Mucosa of rectum (tissue), 2 donors: ENCODE measurements around the gene ATP6V1A.

Experiments used
- H3K27ac ChIP-seq, 2 donors: one replicate each; pipeline ENCODE4 v1.7.0; 2013; ENCODE audit warnings: inconsistent platforms in 2 of 2, low read depth in 2 of 2, low read length in 2 of 2
- H3K27me3 ChIP-seq, 2 donors: one replicate each; pipeline ENCODE4 v1.7.0; 2013; ENCODE audit warnings: low read length in 2 of 2; ENCODE audit not compliant: control insufficient read depth in 2 of 2, insufficient read depth in 2 of 2
- H3K36me3 ChIP-seq, 2 donors: one replicate each; pipeline ENCODE4 v1.7.0; 2013; ENCODE audit warnings: low read length in 2 of 2; ENCODE audit not compliant: control insufficient read depth in 2 of 2, insufficient read depth in 2 of 2
- H3K4me1 ChIP-seq, 2 donors: one replicate each; pipeline ENCODE4 v1.7.0; 2013; ENCODE audit warnings: low read length in 2 of 2, mild to moderate bottlenecking in 1 of 2; ENCODE audit not compliant: control insufficient read depth in 2 of 2, insufficient read depth in 2 of 2
- H3K4me3 ChIP-seq, 2 donors: one replicate each; pipeline ENCODE4 v1.7.0; 2013; ENCODE audit warnings: low read length in 2 of 2
- H3K9ac ChIP-seq, 2 donors: one replicate each; pipeline ENCODE4 v1.7.0; 2013; ENCODE audit warnings: low read length in 2 of 2, low read depth in 1 of 2, mild to moderate bottlenecking in 1 of 2
- H3K9me3 ChIP-seq, 2 donors: one replicate each; pipeline ENCODE4 v1.7.0; 2013; ENCODE audit warnings: low read length in 2 of 2; ENCODE audit not compliant: control insufficient read depth in 2 of 2
- donor health status: healthy.
- donor health status: Normal muscosa, but diverticular disease.

The ATP6V1A gene

GRCh38 chr3:113746548-113747282 lies at the start of gene ATP6V1A:
Gene ATP6V1A, plus strand, starts transcription at chr3:113747035. Its CDS starts 31,719 bp downstream, at chr3:113778754.
- H3K4me1 ChIP-seq: peaks cover 9 to 32% of the 10 kb centered on the region in 2 donors

GRCh38 chr3:113697500-113698090 lies 49.2 kb upstream of the ATP6V1A start:
- H3K4me1 ChIP-seq: peaks cover 13 to 27% of the 10 kb centered on the region in 2 donors

More at GRCh38 chr3:113746548-113747282, at the start of gene ATP6V1A:
- no peaks in the 10 kb centered on the region for H3K36me3 ChIP-seq
- no peaks in the 10 kb centered on the region for H3K9me3 ChIP-seq
- peak within 1 kb of the TSS; percentile 90 to 92 for H3K9ac ChIP-seq
- peak within 1 kb of the TSS; percentile 92 to 95 for H3K4me3 ChIP-seq
- H3K27ac ChIP-seq: peak within 1 kb of the TSS; percentile 99 to 100
- H3K27me3 ChIP-seq: no peaks in the 10 kb centered on the region

GRCh38 chr3:113698213-113698742 lies 48.6 kb upstream of the ATP6V1A start:
- peak overlapping the region in 1 of 2 donors; percentile 81 for H3K4me3 ChIP-seq
- H3K27me3 ChIP-seq: no peaks in the 10 kb centered on the region
- H3K36me3 ChIP-seq: no peaks in the 10 kb centered on the region
- H3K4me1 ChIP-seq: peaks cover 13 to 27% of the 10 kb centered on the region in 2 donors
- H3K9ac ChIP-seq: peak overlapping the region in 1 of 2 donors; percentile 94
- H3K27ac ChIP-seq: peak overlapping the region in 1 of 2 donors; percentile 16
- H3K9me3 ChIP-seq: no peaks in the 10 kb centered on the region

More at GRCh38 chr3:113697500-113698090, 49.2 kb upstream of the ATP6V1A start:
- Histone ChIP-seq H3K9me3 (no peaks in the 10 kb centered on the region), H3K9ac (peak overlapping the region; percentile 70 to 94), H3K4me3 (peak overlapping the region; percentile 81 to 94), H3K36me3 (no peaks in the 10 kb centered on the region), H3K27ac (peak overlapping the region; percentile 81 to 88), H3K27me3 (no peaks in the 10 kb centered on the region)

- peaks cover 13 to 27% of the 10 kb centered on the region in 2 donors for H3K4me1 ChIP-seq
- no peaks in the 10 kb centered on the region for H3K36me3 ChIP-seq
- H3K27me3 ChIP-seq: no peaks in the 10 kb centered on the region
- no peak overlapping the region for H3K9ac ChIP-seq
- peak overlapping the region in 1 of 2 donors; percentile 16 for H3K27ac ChIP-seq
- H3K4me3 ChIP-seq: peak overlapping the region; percentile 28 to 81
- no peaks in the 10 kb centered on the region for H3K9me3 ChIP-seq
Measured at GRCh38 chr3:113698956-113699355, 47.9 kb upstream of the ATP6V1A start.

GRCh38 chr3:113707835-113708234 lies 39.0 kb upstream of the ATP6V1A start:
- Histone ChIP-seq H3K9ac (no peak overlapping the region), H3K36me3 (no peaks in the 10 kb centered on the region), H3K4me1 (no peaks in the 10 kb centered on the region), H3K4me3 (no peak overlapping the region), H3K27ac (no peak overlapping the region), H3K9me3 (no peaks in the 10 kb centered on the region), H3K27me3 (no peaks in the 10 kb centered on the region)

GRCh38 chr3:113712129-113712528 lies 34.7 kb upstream of the ATP6V1A start:
- no peak overlapping the region for H3K9ac ChIP-seq
- H3K9me3 ChIP-seq: no peaks in the 10 kb centered on the region
- H3K4me1 ChIP-seq: no peaks in the 10 kb centered on the region
- no peak overlapping the region for H3K4me3 ChIP-seq
- H3K27me3 ChIP-seq: no peaks in the 10 kb centered on the region
- no peaks in the 10 kb centered on the region for H3K36me3 ChIP-seq
- H3K27ac ChIP-seq: no peak overlapping the region

GRCh38 chr3:113714702-113715101 lies 32.1 kb upstream of the ATP6V1A start:
- no peak overlapping the region for H3K4me3 ChIP-seq
- no peak overlapping the region for H3K27ac ChIP-seq
- no peak overlapping the region for H3K9ac ChIP-seq
- H3K27me3 ChIP-seq: no peaks in the 10 kb centered on the region
- no peaks in the 10 kb centered on the region for H3K9me3 ChIP-seq
- H3K4me1 ChIP-seq: no peaks in the 10 kb centered on the region
- H3K36me3 ChIP-seq: no peaks in the 10 kb centered on the region

- Histone ChIP-seq H3K27me3 (no peaks in the 10 kb centered on the region), H3K4me1 (no peaks in the 10 kb centered on the region), H3K36me3 (peaks cover 6 to 7% of the 10 kb centered on the region in 2 donors), H3K9me3 (no peaks in the 10 kb centered on the region), H3K4me3 (no peak overlapping the region), H3K9ac (no peak overlapping the region), H3K27ac (no peak overlapping the region)
Measured at GRCh38 chr3:113717308-113717707, 29.5 kb upstream of the ATP6V1A start.

GRCh38 chr3:113717818-113718217 lies 29.0 kb upstream of the ATP6V1A start:
- no peaks in the 10 kb centered on the region for H3K27me3 ChIP-seq
- H3K4me1 ChIP-seq: no peaks in the 10 kb centered on the region
- no peak overlapping the region for H3K9ac ChIP-seq
- H3K9me3 ChIP-seq: no peaks in the 10 kb centered on the region
- H3K27ac ChIP-seq: no peak overlapping the region
- peaks cover 6 to 7% of the 10 kb centered on the region in 2 donors for H3K36me3 ChIP-seq
- no peak overlapping the region for H3K4me3 ChIP-seq

GRCh38 chr3:113719294-113719693 lies 27.5 kb upstream of the ATP6V1A start:
- no peak overlapping the region for H3K4me3 ChIP-seq
- H3K27me3 ChIP-seq: no peaks in the 10 kb centered on the region
- no peak overlapping the region for H3K9ac ChIP-seq
- H3K9me3 ChIP-seq: no peaks in the 10 kb centered on the region
- no peak overlapping the region for H3K27ac ChIP-seq
- H3K4me1 ChIP-seq: no peaks in the 10 kb centered on the region
- H3K36me3 ChIP-seq: peaks cover 6 to 12% of the 10 kb centered on the region in 2 donors
